MG63 (cell line): ENCODE measurements around the gene NDUFAF3. TPM values are rescaled to one million over a fixed set of nuclear protein-coding genes. Genes with fewer than 3 reads are reported as not detected.
A peak's percentile ranks its signal among the peaks of the same experiment; 100 is the strongest.
"Not testable (repeated sequence)": the region's sequence is repeated elsewhere in the genome, so short reads cannot be mapped to it uniquely, and the experiment has no call there.

ENCODE experiments used
- DNase-seq: peaks from one replicate; pipeline ENCODE4 v3.0.0-alpha.2; 2020
- H3K27me3 ChIP-seq: fragments of 250-450 bp; sonication (Bioruptor Pico); 2 replicates; pipeline ENCODE4 v1.5.1; 2020; ENCODE audit warnings: mild to moderate bottlenecking, moderate library complexity
- H3K36me3 ChIP-seq: fragments of 250-450 bp; sonication (Bioruptor Pico); 2 replicates; pipeline ENCODE4 v1.5.1; 2020; ENCODE audit warnings: mild to moderate bottlenecking, moderate library complexity
- H3K4me3 ChIP-seq: fragments of 250-450 bp; sonication (Bioruptor Pico); 2 replicates; pipeline ENCODE4 v1.5.1; 2020; ENCODE audit warnings: mild to moderate bottlenecking, moderate library complexity
- H3K9me3 ChIP-seq: fragments of 250-450 bp; sonication (Bioruptor Pico); 2 replicates; pipeline ENCODE4 v1.5.1; 2020; ENCODE audit warnings: mild to moderate bottlenecking, moderate library complexity
- total RNA-seq: library from RNA; depleted of rRNA; stranded (reverse); fragments of >200 nt; shearing (Covaris generic); gene quantifications from 2 replicates; pipeline ENCODE4 v1.2.3, GENCODE V29; 2014; ENCODE audit warnings: low replicate concordance

The NDUFAF3 gene
- total RNA-seq, 1 experiment from 2014 or later, result 91.3 TPM

- no peaks in the 10 kb centered on the region for H3K36me3 ChIP-seq
- H3K4me3 ChIP-seq, result no peak overlapping the region
- no peaks in the 10 kb centered on the region for H3K9me3 ChIP-seq
- no peaks in the 10 kb centered on the region for H3K27me3 ChIP-seq
- DNase-seq, result no peak
Measured at GRCh38 chr3:48996640-48997039, 25.3 kb upstream of the NDUFAF3 start.

GRCh38 chr3:48997102-48997635 is 24.8 kb upstream of the NDUFAF3 start:
- no peak for DNase-seq
- Histone ChIP-seq H3K36me3 (no peaks in the 10 kb centered on the region), H3K27me3 (no peaks in the 10 kb centered on the region), H3K4me3 (no peak overlapping the region), H3K9me3 (no peaks in the 10 kb centered on the region)

- Histone ChIP-seq H3K9me3 (no peaks in the 10 kb centered on the region), H3K36me3 (no peaks in the 10 kb centered on the region), H3K4me3 (no peak overlapping the region), H3K27me3 (no peaks in the 10 kb centered on the region)
- DNase-seq, result no peak
Measured at GRCh38 chr3:48997714-48998637, 23.9 kb upstream of the NDUFAF3 start.

- Histone ChIP-seq H3K27me3 (no peaks in the 10 kb centered on the region), H3K4me3 (no peak overlapping the region), H3K36me3 (no peaks in the 10 kb centered on the region), H3K9me3 (no peaks in the 10 kb centered on the region)
- no peak for DNase-seq
Measured at GRCh38 chr3:48999085-48999858, 22.6 kb upstream of the NDUFAF3 start.

- Histone ChIP-seq H3K9me3 (no peaks in the 10 kb centered on the region), H3K36me3 (no peaks in the 10 kb centered on the region), H3K4me3 (no peak overlapping the region), H3K27me3 (no peaks in the 10 kb centered on the region)
- no peak for DNase-seq
Measured at GRCh38 chr3:49001155-49001554, 20.8 kb upstream of the NDUFAF3 start.

GRCh38 chr3:49004352-49005302 is 17.3 kb upstream of the NDUFAF3 start:
- Histone ChIP-seq H3K4me3 (no peak overlapping the region), H3K9me3 (no peaks in the 10 kb centered on the region), H3K27me3 (no peaks in the 10 kb centered on the region), H3K36me3 (no peaks in the 10 kb centered on the region)
- no peak for DNase-seq

GRCh38 chr3:49005303-49005680 is 16.6 kb upstream of the NDUFAF3 start:
- no peaks in the 10 kb centered on the region for H3K27me3 ChIP-seq
- no peaks in the 10 kb centered on the region for H3K9me3 ChIP-seq
- no peaks in the 10 kb centered on the region for H3K36me3 ChIP-seq
- no peak overlapping the region for H3K4me3 ChIP-seq
- DNase-seq, result no peak

- Histone ChIP-seq H3K27me3 (no peaks in the 10 kb centered on the region), H3K36me3 (no peaks in the 10 kb centered on the region), H3K9me3 (no peaks in the 10 kb centered on the region), H3K4me3 (peak overlapping the region; percentile 73)
- DNase-seq, result no peak
Measured at GRCh38 chr3:49005998-49006397, 15.9 kb upstream of the NDUFAF3 start.

DNA sequence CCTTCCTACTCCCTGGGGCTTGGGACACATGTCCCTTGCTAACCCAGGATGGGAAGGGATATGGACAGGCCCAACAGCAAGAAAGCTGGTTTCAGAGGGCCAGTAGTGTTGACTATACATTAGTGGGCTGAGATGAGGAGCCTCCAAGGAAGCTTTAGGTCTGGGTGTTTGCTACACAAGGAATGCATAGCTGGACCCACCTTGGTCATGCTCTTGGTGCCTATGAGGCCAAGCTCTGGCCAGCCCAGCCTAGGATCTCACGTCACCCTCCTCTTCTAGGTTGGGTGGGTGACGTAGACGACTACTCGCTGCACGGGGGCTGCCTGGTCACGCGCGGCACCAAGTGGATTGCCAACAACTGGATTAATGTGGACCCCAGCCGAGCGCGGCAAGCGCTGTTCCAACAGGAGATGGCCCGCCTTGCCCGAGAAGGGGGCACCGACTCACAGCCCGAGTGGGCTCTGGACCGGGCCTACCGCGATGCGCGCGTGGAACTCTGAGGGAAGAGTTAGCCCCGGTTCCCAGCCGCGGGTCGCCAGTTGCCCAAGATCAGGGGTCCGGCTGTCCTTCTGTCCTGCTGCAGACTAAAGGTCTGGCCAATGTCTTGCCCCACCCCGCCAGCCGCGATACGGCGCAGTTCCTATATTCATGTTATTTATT is 15.4 kb upstream of the NDUFAF3 start:
- no peak for DNase-seq
- Histone ChIP-seq H3K9me3 (no peaks in the 10 kb centered on the region), H3K36me3 (no peaks in the 10 kb centered on the region), H3K4me3 (peak overlapping the region; percentile 73), H3K27me3 (no peaks in the 10 kb centered on the region)

DNA sequence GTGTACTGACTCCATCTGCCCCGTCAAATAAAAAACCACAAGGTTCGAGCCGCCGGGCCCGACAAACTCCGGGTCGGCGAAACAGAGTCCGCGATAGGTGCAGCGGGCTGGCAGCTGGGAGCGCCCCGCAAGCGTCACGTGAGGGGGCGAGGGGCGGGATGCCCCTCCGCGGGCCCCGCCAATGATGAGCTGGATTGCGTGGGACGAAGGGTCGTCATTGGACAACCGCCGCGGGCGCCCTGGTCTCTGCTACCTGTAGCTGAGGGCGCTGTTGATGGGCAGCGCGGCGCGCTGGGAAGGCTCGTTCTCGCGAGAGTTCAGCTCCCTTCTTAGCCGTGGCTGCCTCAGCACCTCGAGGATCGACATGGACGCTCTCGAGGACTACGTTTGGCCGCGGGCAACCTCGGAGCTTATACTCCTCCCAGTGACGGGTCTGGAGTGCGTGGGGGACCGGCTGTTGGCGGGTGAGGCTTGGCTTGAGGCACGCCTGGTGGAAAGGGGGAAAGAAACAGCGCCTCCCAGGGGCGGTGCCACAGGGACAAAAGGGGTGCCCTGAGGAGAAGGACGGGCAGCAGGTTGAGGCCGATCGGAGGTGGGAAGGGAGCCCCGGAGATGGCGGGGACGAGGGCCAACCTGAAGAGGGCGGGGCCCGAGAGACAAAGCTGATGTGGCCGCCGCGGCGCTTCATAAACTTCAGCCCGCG is 14.7 kb upstream of the NDUFAF3 start, which contains the start of gene WDR6:
Gene WDR6 (plus strand): TSS at position 324 of the 703 bp plus-strand sequence. CDS start 41 bp downstream, at position 365.
- 0 out of 2 replicates have a peak, but pooled peaks cover 2% of the 10 kb centered on the region for H3K36me3 ChIP-seq
- no peaks in the 10 kb centered on the region for H3K27me3 ChIP-seq
- peak; percentile 96 for DNase-seq
- no peaks in the 10 kb centered on the region for H3K9me3 ChIP-seq
- H3K4me3 ChIP-seq, result peak within 1 kb of the TSS; percentile 73

- Histone ChIP-seq H3K36me3 (peaks cover 2% of the 10 kb centered on the region; the same call in 1 of the 2 replicates), H3K4me3 (peak overlapping the region; percentile 73), H3K27me3 (no peaks in the 10 kb centered on the region), H3K9me3 (no peaks in the 10 kb centered on the region)
- DNase-seq, result peak; percentile 82
Measured at GRCh38 chr3:49007771-49008528, 14.0 kb upstream of the NDUFAF3 start.

GRCh38 chr3:49008627-49009026 is 13.3 kb upstream of the NDUFAF3 start:
- H3K9me3 ChIP-seq, DNase-seq: not testable (repeated sequence)

GRCh38 chr3:49009396-49009795 is 12.5 kb upstream of the NDUFAF3 start:
- no peak overlapping the region for H3K4me3 ChIP-seq
- H3K36me3 ChIP-seq, result peaks cover 2% of the 10 kb centered on the region; the same call in 1 of the 2 replicates
- H3K27me3 ChIP-seq, result no peaks in the 10 kb centered on the region
- no peaks in the 10 kb centered on the region for H3K9me3 ChIP-seq
- DNase-seq, result no peak

More at GRCh38 chr3:49008627-49009026, 13.3 kb upstream of the NDUFAF3 start:
- H3K4me3 ChIP-seq, H3K27me3 ChIP-seq, H3K36me3 ChIP-seq: not testable (repeated sequence)

GRCh38 chr3:49012441-49013017 is 9.4 kb upstream of the NDUFAF3 start:
- peaks cover 9% of the 10 kb centered on the region for H3K36me3 ChIP-seq
- H3K4me3 ChIP-seq, result no peak overlapping the region
- DNase-seq, result no peak
- H3K27me3 ChIP-seq, result no peaks in the 10 kb centered on the region
- H3K9me3 ChIP-seq, result no peaks in the 10 kb centered on the region
